HFF-Myc (cell line): Measurements from ENCODE around the gene OPCML.

Source experiments
- DNase-seq: peaks from one replicate; pipeline ENCODE4 v3.0.0-alpha.2; 2011; ENCODE audit warnings: low read depth; ENCODE audit errors: extremely low read depth
- H3K4me3 ChIP-seq: replicated peaks from 2 replicates; pipeline ENCODE4 v1.5.1; 2011; ENCODE audit warnings: low read depth, mild to moderate bottlenecking, control low read depth, low read length
- TF ChIP-seq, protein P1 (sequence below): IDR thresholded peaks from 2 replicates; pipeline ENCODE4 v1.5.1; 2012; ENCODE audit warnings: mild to moderate bottlenecking, low read depth, low read length, control low read depth; ENCODE audit errors: missing control alignments

OPCML gene

DNA sequence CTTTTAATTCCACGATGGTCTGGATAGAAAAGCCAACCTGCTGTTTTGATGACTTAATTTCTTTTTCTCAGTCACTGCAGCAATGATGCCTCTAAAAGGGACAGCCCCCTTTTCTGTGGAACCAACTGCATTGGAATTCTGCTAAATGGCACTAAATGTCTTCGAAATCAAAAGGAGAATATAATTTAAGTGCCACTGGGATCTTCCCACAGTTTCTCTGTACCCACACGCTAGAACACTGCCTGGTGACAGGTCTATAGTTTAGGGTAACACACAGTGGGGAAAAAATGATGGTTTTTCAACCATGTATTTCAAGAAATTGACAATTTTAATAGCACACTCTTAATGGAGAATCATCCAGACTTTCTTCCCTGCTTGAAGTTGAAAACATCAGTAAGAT lies 182.3 kb downstream of the OPCML start:
- TF ChIP-seq, protein P1, sequence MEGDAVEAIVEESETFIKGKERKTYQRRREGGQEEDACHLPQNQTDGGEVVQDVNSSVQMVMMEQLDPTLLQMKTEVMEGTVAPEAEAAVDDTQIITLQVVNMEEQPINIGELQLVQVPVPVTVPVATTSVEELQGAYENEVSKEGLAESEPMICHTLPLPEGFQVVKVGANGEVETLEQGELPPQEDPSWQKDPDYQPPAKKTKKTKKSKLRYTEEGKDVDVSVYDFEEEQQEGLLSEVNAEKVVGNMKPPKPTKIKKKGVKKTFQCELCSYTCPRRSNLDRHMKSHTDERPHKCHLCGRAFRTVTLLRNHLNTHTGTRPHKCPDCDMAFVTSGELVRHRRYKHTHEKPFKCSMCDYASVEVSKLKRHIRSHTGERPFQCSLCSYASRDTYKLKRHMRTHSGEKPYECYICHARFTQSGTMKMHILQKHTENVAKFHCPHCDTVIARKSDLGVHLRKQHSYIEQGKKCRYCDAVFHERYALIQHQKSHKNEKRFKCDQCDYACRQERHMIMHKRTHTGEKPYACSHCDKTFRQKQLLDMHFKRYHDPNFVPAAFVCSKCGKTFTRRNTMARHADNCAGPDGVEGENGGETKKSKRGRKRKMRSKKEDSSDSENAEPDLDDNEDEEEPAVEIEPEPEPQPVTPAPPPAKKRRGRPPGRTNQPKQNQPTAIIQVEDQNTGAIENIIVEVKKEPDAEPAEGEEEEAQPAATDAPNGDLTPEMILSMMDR, result no peak
- H3K4me3 ChIP-seq, result no peak overlapping the region
- no peak for DNase-seq

DNA sequence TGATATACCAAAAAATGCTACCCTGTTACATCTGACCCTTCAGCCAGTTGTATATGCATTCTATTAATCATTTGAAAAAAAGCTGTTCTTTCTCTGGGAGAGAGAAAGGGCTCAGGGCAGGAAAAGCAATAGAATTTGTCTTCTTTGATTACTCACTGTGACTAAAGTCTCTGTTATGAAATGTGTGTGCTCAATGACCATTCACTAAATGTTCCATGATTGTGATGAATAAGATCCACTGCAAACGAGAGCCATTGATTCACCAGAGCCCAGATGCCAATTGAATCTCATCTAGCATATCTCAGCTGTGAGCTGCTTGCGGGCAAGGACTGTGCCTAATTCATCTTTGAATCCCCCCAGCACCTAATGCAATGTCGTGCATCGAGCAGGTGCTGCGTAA lies 184.3 kb downstream of the OPCML start:
- DNase-seq, result no peak
- no peak overlapping the region for H3K4me3 ChIP-seq
- TF ChIP-seq, protein P1, result no peak

DNA sequence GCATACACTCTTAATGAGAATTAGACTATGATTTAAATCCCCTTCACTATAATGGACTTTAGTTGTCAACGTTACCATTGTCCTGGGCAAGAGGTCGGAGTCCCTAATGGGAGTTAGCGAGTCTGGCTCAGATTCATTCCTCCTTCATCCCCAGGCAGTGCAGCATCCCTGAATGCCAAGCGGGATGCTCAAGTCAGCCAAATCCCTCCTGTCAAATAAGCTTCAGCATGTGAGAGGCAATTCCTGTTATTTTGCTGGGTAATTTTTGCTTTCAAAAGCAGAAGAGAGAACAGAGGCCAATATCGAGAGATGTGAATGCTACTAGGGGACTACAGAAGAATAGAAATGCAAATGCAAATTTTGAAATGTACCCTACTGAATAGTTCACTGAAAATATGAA lies 186.2 kb downstream of the OPCML start:
- TF ChIP-seq, protein P1, result no peak
- no peak overlapping the region for H3K4me3 ChIP-seq
- no peak for DNase-seq

DNA sequence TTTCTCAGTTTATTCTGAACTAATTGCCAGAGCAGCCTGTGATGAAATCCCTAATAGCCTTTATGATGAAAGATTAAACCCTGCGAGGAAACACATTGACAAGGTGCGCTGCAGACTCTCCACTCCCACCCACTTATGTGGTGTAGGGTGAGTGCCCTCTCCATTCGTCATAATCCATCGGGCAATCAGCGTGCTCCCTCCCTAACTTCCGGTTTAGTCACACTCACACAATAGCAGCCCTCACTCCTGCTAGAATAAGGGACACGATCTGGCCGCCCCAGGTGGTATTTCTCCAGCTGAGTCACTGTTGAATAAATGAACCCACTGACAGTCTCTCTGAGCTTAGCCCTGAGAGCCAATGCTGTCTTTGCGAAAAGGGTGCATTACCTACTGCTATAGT lies 188.3 kb downstream of the OPCML start:
- TF ChIP-seq, protein P1, result no peak
- no peak for DNase-seq
- H3K4me3 ChIP-seq, result no peak overlapping the region

DNA sequence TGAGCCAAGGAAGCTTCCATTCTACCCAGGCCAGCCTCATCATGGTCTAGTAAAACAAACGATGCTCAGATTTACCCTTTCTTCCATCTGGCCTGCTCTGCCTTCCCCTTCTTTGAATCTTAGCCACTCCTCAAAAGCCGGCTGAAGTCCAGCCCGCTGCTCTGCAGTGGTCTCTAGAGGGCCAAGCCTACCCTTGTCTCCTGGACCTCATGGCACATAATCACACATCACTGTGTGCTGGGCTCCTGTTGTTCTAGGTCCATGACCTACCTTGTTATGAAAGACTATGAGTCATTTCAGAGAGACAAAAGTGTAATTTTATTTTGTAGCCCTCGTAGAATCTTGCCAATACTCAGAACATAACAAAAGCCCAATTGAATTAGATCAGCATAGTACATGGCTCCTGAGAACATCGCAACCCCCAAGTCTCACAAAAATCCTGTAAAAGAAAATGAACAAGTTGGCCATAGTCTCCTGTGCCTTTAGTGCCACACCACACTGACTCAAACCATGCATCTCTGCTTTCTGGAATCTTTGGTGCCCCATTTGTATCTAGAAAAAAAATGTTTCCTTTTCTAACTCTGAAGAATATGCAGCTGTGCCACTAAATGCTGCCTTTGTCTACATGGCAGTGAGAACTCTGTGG lies 192.7 kb downstream of the OPCML start:
- DNase-seq, result no peak
- no peak overlapping the region for H3K4me3 ChIP-seq
- TF ChIP-seq, protein P1, result no peak

DNA sequence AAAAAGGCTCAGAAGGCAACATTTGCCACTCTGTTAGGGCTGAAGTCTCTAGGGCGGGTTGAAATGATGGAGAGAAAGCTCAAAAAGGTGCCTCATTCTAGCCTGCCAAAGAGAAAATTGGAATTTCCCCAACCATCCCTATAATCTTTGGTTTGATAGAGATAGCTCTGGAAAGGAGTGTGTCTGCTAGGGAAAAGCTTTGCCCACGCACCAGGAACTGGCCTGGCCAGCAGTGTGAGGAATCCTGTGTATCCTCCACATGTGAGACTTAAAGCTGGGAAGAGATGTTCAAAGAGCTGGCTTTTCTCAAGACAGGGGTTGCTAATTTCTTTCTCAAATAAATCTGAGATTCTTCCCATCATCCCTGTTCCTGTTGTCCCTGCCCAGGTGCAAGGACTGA lies 193.7 kb downstream of the OPCML start:
- H3K4me3 ChIP-seq, result no peak overlapping the region
- no peak for DNase-seq
- TF ChIP-seq, protein P1, result no peak

DNA sequence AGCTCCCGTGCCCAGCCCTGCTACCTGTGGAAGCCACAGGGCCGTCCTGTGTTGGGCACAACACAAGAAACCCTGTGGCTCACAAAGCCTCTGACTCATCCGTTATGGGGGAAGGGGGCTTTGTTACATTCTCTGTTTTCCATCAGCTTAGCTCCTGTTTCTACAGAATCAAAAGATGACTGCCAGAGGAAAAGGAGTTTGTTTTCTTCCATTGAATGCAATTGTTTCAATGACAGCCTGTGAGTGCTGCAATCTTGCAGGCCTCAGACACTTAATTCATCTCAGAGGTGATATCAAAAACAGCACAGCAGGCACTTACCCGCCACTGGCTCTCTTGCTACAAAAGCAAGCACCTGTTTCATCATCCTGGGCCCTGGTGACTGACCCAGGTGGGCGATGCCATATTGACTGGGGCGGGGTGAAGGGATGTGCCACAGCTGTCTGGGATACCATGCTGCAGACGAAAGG lies 194.3 kb downstream of the OPCML start:
- no peak for DNase-seq
- TF ChIP-seq, protein P1, result no peak
- no peak overlapping the region for H3K4me3 ChIP-seq
